GM12801 (cell line): ENCODE results near the gene TSNAXIP1.

Source experiments
- TF ChIP-seq, protein P1 (sequence below): IDR thresholded peaks from one replicate; pipeline ENCODE4 v1.5.1; 2011; ENCODE audit warnings: control low read depth; ENCODE audit not compliant: insufficient read length; ENCODE audit errors: extremely low read depth

The TSNAXIP1 gene

DNA sequence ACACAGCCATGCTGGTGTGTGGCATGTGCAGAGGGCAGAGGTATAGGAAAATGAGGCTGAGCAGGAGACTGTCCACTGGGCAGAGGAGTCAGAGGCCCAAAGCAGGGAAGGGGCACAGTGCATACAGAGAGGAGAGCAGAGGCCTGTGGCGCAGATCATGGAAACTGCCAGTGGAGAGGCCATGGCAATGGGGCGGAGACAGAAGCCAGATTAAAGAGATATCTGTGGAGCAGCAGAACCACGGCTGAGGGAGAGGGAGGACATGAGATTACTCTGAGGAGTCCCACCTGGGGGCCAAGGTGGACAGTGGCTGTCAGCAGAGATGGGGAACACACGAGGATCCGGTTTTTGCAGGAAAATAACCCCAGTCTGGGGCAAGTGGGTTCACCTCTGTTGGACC lies 43.6 kb upstream of the TSNAXIP1 start:
- TF ChIP-seq, protein P1, sequence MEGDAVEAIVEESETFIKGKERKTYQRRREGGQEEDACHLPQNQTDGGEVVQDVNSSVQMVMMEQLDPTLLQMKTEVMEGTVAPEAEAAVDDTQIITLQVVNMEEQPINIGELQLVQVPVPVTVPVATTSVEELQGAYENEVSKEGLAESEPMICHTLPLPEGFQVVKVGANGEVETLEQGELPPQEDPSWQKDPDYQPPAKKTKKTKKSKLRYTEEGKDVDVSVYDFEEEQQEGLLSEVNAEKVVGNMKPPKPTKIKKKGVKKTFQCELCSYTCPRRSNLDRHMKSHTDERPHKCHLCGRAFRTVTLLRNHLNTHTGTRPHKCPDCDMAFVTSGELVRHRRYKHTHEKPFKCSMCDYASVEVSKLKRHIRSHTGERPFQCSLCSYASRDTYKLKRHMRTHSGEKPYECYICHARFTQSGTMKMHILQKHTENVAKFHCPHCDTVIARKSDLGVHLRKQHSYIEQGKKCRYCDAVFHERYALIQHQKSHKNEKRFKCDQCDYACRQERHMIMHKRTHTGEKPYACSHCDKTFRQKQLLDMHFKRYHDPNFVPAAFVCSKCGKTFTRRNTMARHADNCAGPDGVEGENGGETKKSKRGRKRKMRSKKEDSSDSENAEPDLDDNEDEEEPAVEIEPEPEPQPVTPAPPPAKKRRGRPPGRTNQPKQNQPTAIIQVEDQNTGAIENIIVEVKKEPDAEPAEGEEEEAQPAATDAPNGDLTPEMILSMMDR, result no peak

DNA sequence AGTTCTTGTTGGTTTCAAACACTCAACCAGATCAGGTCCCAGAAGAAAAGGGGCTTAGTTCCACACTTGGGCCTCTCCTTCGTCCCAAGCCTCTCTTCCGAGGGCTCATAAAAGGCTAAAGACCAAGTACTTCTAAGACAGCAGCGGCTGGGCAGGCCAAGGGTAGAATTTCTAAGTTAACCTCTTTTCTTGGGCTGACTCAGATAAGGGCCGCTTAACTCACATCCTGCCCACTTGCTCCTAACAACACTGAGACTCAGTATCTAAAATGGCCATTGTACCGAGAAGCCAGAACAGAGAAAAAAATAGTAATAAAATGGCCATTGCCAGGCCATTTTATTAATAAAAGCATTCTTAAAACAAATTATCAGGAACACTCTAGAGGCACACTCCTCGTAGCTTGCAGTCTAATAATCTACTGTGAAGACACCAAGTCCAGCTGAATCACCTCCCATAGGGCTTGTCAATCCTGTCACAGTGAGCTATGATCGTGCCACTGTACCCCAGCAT lies 42.5 kb upstream of the TSNAXIP1 start:
- TF ChIP-seq, protein P1, result no peak

DNA sequence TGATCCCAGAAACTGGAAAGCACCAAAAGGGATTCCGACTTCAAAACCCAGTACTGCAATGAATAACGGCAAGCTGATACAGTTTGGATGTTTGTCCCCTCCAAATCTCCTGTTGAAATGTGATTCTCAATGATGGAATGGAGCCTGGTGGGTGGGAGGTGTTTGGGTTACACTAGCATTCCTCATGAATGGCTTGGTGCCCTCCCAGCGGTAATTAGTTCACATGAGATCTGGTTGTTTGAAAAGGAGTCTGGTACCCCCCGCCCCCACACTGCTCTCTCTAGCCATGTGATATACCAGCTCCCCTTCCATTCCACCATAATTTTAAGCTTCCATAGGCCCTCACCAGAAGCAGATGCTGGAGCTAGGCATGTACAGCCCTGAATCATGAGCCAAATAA lies 40.4 kb upstream of the TSNAXIP1 start:
- TF ChIP-seq, protein P1, result no peak

DNA sequence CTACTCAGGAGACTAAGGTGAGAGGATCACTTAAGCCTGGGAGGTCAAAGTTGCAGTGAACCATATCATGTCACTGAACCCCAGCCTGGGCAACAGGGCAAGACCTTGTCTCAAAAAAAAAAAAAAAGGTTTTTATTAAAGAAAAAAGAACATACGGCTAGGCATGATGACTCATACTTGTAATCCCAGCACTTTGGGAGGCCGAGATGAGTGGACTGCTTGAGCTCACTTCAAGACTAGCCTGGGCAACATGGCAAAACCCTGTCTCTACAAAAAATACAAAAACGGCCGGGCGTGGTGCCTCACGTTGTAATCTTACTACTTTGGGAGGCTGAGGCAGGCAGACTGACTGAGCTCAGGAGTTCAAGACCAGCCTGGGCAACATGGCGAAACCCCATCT lies 38.7 kb upstream of the TSNAXIP1 start:
- TF ChIP-seq, protein P1, result no peak

DNA sequence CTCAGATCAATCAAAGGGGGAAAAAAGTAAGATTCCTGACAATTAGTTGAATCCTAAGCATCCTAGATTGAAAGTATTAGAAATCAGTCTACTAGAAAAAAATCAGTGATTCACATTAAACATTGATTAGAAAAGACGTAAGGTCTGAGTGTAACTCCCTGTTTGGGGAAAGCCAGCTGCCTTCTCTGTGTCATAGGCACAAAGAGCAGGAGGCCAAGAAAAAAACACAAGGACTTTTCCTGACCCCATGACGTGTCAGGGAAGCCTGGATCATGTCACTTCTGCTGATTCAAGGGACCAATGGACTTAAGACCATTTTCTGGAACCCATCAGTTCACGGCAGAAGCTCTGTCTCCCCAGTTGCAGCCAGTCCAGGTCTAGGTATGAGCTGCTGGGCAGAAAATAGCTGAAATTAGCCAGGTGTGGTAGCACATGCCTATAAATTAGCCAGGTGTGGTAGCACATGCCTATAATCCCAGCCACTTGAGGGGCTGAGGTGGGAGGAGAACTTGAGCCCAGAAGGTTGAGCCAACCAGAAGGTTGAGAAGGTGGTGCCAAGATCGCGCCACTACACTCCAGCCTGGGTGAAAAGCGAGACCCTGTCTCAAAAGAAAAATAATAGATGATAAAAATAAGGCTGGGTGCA lies 36.2 kb upstream of the TSNAXIP1 start:
- TF ChIP-seq, protein P1, result no peak

DNA sequence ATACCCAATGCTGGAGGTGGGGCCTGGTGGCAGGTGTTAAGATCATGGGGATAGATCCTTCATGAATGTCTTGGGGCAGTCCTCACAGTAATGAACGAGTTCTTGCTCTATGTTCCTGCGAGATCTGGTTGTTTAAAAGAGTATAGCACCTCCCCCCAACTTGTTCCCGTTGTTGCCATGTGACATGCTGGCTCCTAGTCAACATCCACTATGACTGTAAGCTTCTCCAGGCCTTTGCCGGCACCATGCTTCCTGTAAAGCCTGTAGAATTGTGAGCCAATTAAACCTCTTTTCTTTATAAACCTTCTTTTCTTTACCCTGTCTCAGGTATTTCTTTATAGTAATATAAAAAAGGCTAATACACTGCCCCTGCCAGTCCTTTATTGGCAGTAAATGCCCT lies 33.6 kb upstream of the TSNAXIP1 start:
- TF ChIP-seq, protein P1, result no peak

DNA sequence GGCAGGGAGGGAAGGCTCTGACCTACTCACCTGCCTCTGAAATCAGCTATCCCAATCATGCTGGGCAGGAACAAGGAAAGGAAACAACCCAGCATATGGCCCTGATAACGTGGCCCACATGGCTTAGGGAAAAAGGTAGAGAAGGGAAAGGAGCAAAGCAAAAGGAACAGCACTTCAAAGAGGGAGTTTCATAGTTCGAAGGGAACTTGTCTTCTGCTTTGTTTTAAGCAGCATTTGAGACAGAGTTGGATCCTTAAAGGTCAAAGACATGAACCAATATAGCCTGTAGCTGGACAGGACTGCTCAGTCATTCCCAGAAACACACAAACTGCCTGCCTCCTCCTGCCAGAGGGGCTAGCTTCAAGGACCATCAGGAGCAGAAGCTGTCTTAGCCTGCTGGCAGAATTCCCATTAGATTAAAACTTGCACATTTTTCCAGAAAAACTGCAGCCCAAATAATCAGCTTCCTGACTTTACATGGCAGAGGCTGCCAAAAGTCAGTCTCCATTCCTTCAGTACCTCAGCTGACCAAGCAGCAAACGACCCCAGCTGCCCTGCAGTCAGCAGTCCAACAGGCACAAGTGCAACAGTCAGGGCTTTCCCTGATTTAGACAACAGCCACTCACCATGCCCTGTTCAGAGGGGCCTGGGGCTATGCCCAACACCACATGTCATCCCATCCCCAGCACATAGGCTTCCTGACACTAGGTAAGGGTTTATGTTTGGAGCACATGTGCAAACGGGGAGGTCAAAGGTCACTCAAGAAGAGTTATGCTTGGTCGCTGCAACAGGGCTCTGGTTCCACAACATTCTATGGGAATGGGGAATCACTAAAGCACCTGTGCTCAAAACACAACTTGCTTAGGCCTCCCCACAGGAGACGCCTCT lies 32.9 kb upstream of the TSNAXIP1 start:
- TF ChIP-seq, protein P1, result no peak
